Subcutaneous abdominal adipose tissue (tissue), 5 donors: ENCODE results near the gene NOL4L.

ENCODE experiments used
- H3K27ac ChIP-seq: one replicate; pipeline ENCODE4 v1.7.0; 2013; ENCODE audit warnings: low read depth, mild to moderate bottlenecking, inconsistent platforms, low read length, moderate library complexity
- H3K27me3 ChIP-seq, 5 donors: one replicate each; pipeline ENCODE4 v1.7.0; 2013; ENCODE audit warnings: low read length in 5 of 5, inconsistent platforms in 1 of 5; ENCODE audit not compliant: control insufficient read depth in 5 of 5, insufficient read depth in 4 of 5
- H3K36me3 ChIP-seq, 5 donors: one replicate each; pipeline ENCODE4 v1.7.0; 2013; ENCODE audit warnings: low read length in 5 of 5; ENCODE audit not compliant: control insufficient read depth in 5 of 5, insufficient read depth in 5 of 5
- H3K4me1 ChIP-seq, 5 donors: one replicate each; pipeline ENCODE4 v1.7.0; 2013; ENCODE audit warnings: low read length in 5 of 5, mild to moderate bottlenecking in 3 of 5, moderate library complexity in 1 of 5; ENCODE audit not compliant: control insufficient read depth in 5 of 5, insufficient read depth in 5 of 5
- H3K4me3 ChIP-seq, 5 donors: one replicate each; pipeline ENCODE4 v1.7.0; 2013; ENCODE audit warnings: low read length in 5 of 5, low read depth in 1 of 5
- H3K9ac ChIP-seq, 5 donors: one replicate each; pipeline ENCODE4 v1.7.0; 2013; ENCODE audit warnings: low read length in 5 of 5, mild to moderate bottlenecking in 4 of 5, moderate library complexity in 3 of 5
- H3K9me3 ChIP-seq, 5 donors: one replicate each; pipeline ENCODE4 v1.7.0; 2013; ENCODE audit warnings: low read length in 5 of 5; ENCODE audit not compliant: control insufficient read depth in 5 of 5
- donor health status: healthy.
- donor health status: healthy.
- donor health status: healthy.
- donor health status: healthy.
- donor health status: healthy.

Gene NOL4L

DNA sequence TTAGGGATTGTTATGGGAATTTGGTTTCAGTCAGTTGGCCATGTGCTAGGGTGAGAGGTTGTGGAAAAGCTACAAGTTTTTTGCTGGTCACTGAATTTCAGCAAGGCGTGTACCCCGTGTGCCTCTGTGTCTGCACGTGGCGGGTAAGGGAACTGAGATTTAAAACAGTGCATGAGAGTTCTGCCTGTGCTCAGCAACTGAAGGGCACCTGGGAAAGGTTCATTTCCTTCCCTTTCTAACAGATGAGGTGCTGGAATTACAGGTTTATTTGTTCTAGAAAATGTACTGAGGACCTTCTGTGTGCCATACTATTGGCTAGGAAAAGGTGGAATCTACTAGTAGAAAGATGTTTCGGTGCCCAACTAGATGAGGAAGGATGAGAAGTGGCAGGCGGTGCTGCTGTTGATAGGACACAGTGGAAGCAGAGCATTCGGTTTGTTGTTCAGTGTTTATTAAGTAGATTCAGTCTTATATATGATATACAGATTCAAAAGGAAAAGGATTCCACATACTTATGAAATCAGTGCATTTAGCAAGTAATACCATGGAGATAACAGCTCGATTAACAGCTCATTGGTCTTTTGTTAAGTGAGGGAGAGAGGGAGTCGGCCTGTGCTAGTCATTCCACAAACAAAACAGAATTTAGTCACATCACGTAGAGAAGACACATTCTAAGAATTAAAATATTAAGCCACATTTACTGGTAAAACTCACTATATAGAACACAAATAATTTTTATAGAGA, 142.3 kb downstream of the NOL4L start:
- Histone ChIP-seq H3K9me3 (no peaks in the 10 kb centered on the region), H3K27me3 (no peaks in the 10 kb centered on the region), H3K36me3 (peaks cover 0 to 65% (median 50%) of the 10 kb centered on the region in 5 donors), H3K27ac (no peak overlapping the region), H3K9ac (no peak overlapping the region), H3K4me3 (no peak overlapping the region), H3K4me1 (peaks cover 7 to 43% (median 36%) of the 10 kb centered on the region in 5 donors)

DNA sequence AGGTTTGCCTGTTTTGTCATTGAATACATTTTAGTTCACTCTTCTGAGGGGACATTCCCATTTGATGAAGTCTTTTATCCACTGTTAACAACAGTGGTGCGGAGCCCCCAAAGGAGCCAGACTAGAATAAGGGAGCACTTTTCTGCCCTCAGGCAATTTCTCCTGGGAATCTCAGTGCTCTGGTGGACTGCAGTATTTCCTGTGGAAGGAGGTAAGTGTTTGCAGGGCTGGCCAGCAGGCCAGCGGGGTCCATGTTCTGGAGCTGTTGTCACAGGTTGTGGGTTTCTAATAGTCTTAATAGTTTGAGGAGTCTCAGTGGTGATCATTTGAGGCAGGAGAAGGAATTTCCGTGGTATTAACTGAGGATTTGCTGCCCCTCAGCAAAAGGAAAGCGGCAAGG, 143.5 kb downstream of the NOL4L start:
- H3K36me3 ChIP-seq = peaks cover 0 to 65% (median 46%) of the 10 kb centered on the region in 5 donors

DNA sequence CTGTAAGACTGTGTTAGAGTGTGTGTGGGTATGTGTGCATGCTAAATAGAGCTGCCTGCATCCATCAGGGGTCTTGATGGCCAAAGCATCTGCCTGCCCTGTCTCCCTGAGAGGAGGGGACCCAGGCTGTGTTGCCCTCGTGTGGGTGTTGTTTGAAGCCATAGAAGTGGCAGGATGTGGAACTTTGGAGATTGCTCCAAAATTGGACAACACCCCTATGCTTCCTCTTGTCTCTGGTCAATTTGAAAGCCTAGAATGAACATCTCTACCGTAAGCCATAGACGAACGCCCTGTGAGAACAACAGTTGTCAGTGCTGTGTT, 144.4 kb downstream of the NOL4L start:
- peaks cover 0 to 66% (median 50%) of the 10 kb centered on the region in 5 donors for H3K36me3 ChIP-seq
- no peaks in the 10 kb centered on the region for H3K9me3 ChIP-seq
- no peak overlapping the region for H3K27ac ChIP-seq
- peaks cover 2 to 33% (median 20%) of the 10 kb centered on the region in 5 donors for H3K4me1 ChIP-seq
- H3K4me3 ChIP-seq = no peak overlapping the region
- no peaks in the 10 kb centered on the region for H3K27me3 ChIP-seq
- no peak overlapping the region for H3K9ac ChIP-seq

More for the DNA sequence above, 143.5 kb downstream of the NOL4L start:
- Histone ChIP-seq H3K4me3 (no peak overlapping the region), H3K9me3 (no peaks in the 10 kb centered on the region), H3K27me3 (no peaks in the 10 kb centered on the region), H3K9ac (no peak overlapping the region), H3K27ac (no peak overlapping the region), H3K4me1 (peaks cover 6 to 42% (median 29%) of the 10 kb centered on the region in 5 donors)

DNA sequence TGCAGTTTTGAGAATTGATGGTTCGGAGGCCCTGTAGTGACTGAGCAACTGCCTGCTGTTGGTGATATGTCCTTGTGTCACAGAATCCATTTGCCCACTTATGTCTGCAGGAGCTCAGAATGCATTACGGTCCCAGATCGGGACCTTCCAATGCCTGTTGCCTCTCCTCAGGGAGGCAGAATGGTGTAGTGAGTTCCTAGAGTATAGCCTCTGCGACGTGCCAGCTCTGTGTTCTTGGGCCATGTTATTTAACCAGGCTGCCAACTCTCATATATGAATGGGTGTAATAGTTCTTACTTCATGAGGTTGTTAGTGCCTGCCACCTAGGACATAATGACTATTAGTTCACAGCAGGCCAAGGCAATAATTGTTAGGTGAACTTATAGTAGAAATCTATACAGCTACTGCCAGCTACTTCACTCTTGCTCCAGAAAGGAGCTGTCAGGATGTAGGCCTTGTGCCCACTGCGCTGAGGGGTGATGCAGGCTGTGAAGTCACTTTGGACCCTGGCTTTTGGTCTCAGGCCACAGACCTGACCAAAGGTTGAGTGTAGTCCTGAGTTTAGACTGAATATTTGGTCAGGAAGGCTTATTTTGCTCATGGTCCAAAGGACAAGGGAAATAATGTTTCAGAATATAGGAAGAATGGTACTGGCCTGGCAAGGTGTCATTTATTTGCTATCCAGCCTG, 144.9 kb downstream of the NOL4L start:
- Histone ChIP-seq H3K4me1 (peaks cover 2 to 30% (median 17%) of the 10 kb centered on the region in 5 donors), H3K9me3 (no peaks in the 10 kb centered on the region), H3K27ac (peak overlapping the region; percentile 7), H3K9ac (no peak overlapping the region), H3K36me3 (peaks cover 0 to 68% (median 55%) of the 10 kb centered on the region in 5 donors), H3K4me3 (no peak overlapping the region), H3K27me3 (no peaks in the 10 kb centered on the region)

DNA sequence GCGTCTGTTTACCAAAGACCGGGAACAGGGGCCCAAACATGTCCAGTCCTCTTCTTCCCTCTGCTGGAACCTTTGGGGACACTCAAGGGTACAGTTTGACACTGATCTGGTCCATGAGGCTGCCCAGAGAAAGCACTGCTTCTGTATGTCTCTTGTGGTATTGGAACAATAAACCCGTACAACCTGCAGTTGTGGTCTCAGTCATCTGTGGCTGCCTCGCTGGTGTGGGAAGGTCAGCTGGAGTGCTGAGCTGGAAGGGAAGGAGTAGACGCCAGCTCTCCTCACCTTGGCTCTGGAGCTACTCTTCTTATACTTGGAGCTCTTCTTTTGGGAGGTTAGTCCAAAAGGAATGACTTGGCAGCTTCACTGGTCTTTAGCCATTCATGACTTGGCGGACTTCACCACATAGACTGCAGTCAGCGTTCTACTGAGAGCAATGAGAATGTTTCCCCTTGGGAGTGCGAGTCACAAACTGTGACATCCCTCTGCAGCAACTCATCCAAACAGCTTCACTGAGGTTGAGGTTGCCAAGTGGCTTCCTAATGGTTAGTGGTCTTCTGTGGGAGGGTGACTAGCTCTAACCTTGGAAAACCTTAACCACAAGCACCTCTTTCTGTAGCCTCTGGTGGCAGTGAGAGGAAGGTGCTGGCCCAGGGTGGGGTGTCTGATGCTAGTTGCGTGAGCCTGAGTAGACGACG, 145.9 kb downstream of the NOL4L start:
- no peaks in the 10 kb centered on the region for H3K27me3 ChIP-seq
- H3K9me3 ChIP-seq = no peaks in the 10 kb centered on the region
- peak overlapping the region; percentile 15 for H3K27ac ChIP-seq
- no peak overlapping the region for H3K4me3 ChIP-seq
- H3K9ac ChIP-seq = no peak overlapping the region
- peaks cover 0 to 68% (median 57%) of the 10 kb centered on the region in 5 donors for H3K36me3 ChIP-seq
- peaks cover 2 to 30% (median 17%) of the 10 kb centered on the region in 5 donors for H3K4me1 ChIP-seq

DNA sequence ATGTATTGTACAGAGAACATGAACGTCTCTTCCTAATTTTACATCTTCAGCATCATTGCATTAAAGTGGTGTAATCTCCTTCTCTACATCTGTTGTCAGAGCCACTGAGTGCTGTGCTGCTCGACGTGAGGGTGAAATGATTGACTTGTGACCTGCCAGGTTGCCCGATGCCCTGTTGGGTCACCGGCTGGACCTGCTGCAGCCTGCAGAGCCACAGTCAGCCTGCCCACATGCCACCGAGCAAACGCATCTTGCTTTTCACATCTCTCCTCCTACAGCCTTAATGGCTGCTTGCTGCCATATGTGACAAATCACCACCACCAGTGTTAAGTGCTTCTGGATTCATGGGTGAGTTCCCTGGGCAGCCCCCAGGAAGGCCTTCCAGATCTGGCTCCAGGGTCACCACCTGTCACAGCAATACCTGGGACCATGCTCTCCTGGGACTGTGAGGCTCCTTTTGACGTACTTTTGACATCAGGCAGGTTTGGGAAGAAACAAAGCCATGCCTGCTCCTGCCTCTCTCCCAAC, 146.7 kb downstream of the NOL4L start:
- H3K9ac ChIP-seq = no peak overlapping the region
- H3K27me3 ChIP-seq = no peaks in the 10 kb centered on the region
- no peak overlapping the region for H3K4me3 ChIP-seq
- H3K27ac ChIP-seq = peak overlapping the region; percentile 15
- peaks cover 2 to 30% (median 19%) of the 10 kb centered on the region in 5 donors for H3K4me1 ChIP-seq
- H3K36me3 ChIP-seq = peaks cover 4 to 72% (median 61%) of the 10 kb centered on the region in 5 donors
- H3K9me3 ChIP-seq = no peaks in the 10 kb centered on the region

DNA sequence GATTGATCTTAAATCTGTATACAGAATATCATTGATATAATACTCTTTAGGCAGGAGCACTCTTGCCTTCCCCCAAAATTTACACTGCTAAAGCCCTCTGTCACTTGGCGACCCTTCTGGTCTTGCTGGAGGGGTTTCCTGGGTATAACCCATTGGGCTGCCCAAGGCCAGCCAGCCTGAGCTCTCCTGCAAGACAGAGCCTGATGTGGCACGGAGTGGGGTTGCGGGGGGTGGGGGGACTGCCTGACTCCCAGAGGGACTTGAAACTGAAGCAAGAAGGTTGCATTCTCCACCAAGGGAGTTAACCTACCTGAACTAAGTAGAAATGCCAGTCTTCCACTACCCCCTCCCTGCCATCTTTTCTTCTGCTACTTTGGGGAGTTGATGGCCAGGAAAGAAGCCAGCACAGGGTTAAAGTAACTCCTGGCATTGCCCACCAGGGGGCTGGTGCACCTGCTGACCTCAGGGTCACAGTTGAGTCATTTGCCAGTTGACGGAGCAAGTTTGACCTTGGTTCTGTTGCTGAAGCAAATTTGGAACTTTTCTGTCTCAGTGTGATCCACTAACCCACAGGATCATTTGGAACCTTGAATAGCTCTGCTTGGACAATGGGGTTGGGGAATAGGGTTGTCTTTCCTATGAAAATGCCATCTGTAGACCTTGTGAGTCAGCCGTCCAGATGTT, 147.6 kb downstream of the NOL4L start:
- Histone ChIP-seq H3K9me3 (no peaks in the 10 kb centered on the region), H3K4me1 (peaks cover 2 to 25% (median 22%) of the 10 kb centered on the region in 5 donors), H3K9ac (no peak overlapping the region), H3K36me3 (peaks cover 9 to 75% (median 66%) of the 10 kb centered on the region in 5 donors), H3K27ac (no peak overlapping the region), H3K27me3 (no peaks in the 10 kb centered on the region), H3K4me3 (no peak overlapping the region)

DNA sequence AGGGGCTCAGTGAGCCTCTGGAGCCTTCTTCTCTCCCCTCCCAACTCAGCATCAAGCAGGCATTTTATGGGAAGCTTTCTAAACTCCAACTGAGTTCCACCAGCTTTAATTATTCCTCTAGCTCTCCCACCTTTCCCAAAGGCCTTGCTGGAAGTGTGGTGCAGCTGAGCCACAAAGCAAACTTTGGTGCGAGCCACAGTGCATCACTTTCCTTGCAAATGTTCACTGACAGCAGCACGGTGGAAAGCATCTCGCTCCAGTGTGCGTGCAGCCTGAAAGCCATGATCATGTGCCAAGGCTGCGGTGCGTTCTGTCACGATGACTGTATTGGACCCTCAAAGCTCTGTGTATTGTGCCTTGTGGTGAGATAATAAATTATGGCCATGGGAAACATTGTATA, 148.2 kb downstream of the NOL4L start:
- no peak overlapping the region for H3K27ac ChIP-seq
- H3K9ac ChIP-seq = no peak overlapping the region
- peaks cover 2 to 29% (median 17%) of the 10 kb centered on the region in 5 donors for H3K4me1 ChIP-seq
- peaks cover 13 to 79% (median 71%) of the 10 kb centered on the region in 5 donors for H3K36me3 ChIP-seq
- H3K4me3 ChIP-seq = no peak overlapping the region
- H3K27me3 ChIP-seq = no peaks in the 10 kb centered on the region
- no peaks in the 10 kb centered on the region for H3K9me3 ChIP-seq

DNA sequence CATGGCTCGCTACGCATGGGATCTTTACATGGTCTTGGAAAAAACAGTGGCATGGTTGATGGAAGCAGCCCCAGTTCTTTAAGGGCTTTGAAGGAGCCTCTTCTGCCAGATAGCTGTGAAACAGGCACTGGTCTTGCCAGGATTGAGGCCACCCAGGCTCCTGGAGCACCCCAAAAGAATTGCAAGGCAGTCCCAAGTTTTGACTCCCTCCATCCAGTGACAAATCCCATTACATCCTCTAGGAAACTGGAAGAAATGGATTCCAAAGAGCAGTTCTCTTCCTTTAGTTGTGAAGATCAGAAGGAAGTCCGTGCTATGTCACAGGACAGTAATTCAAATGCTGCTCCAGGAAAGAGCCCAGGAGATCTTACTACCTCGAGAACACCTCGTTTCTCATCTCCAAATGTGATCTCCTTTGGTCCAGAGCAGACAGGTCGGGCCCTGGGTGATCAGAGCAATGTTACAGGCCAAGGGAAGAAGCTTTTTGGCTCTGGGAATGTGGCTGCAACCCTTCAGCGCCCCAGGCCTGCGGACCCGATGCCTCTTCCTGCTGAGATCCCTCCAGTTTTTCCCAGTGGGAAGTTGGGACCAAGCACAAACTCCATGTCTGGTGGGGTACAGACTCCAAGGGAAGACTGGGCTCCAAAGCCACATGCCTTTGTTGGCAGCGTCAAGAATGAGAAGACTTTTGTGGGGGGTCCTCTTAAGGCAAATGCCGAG, 148.8 kb downstream of the NOL4L start:
- Histone ChIP-seq H3K27ac (no peak overlapping the region), H3K4me1 (peaks cover 2 to 31% (median 14%) of the 10 kb centered on the region in 5 donors), H3K36me3 (peaks cover 17 to 81% (median 78%) of the 10 kb centered on the region in 5 donors), H3K9me3 (no peaks in the 10 kb centered on the region), H3K9ac (no peak overlapping the region), H3K27me3 (no peaks in the 10 kb centered on the region), H3K4me3 (no peak overlapping the region)
